Measurements from ENCODE around the gene OR4F6.

GRCh38 chr15:101781928-101782327 is 21.4 kb upstream of the OR4F6 start:
- TF ChIP-seq, protein P1, sequence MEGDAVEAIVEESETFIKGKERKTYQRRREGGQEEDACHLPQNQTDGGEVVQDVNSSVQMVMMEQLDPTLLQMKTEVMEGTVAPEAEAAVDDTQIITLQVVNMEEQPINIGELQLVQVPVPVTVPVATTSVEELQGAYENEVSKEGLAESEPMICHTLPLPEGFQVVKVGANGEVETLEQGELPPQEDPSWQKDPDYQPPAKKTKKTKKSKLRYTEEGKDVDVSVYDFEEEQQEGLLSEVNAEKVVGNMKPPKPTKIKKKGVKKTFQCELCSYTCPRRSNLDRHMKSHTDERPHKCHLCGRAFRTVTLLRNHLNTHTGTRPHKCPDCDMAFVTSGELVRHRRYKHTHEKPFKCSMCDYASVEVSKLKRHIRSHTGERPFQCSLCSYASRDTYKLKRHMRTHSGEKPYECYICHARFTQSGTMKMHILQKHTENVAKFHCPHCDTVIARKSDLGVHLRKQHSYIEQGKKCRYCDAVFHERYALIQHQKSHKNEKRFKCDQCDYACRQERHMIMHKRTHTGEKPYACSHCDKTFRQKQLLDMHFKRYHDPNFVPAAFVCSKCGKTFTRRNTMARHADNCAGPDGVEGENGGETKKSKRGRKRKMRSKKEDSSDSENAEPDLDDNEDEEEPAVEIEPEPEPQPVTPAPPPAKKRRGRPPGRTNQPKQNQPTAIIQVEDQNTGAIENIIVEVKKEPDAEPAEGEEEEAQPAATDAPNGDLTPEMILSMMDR (IDR thresholded peaks at IDR 0.05) = no peak
- TF ChIP-seq POLR2A (IDR thresholded peaks at IDR 0.05) (no peak), EP300 (IDR thresholded peaks at IDR 0.05) (no peak)
